DMS53 treated with DMSO at 0.1 percent for 48 hours (cell line): ENCODE data around the gene ALK.
A peak's percentile ranks its signal among the peaks of the same experiment; 100 is the strongest.

ENCODE experiments used
- DNase-seq: peaks from one replicate; lab custom pipeline; 2025; ENCODE audit not compliant: unreplicated experiment; lab: John Stamatoyannopoulos, UW

The ALK gene

DNA sequence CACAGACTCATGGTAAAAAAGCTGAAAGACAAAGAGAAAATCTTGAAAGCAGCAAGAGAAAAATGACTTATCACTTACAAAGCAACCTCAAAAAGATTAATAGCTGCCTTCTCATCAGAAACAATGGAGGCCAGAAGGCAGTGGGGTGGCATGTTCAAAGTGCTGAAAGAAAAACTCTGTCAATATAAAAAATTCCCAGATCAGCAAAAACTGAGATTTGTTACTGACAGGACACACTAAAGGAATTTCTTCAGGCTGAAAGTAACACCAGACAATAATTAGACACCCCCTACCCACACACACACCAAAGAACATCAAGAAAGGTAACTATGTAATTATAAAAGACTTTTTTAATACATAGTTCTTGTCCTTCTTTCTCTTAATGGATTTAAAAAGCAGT, 495.0 kb downstream of the ALK start:
- no peak for DNase-seq

DNA sequence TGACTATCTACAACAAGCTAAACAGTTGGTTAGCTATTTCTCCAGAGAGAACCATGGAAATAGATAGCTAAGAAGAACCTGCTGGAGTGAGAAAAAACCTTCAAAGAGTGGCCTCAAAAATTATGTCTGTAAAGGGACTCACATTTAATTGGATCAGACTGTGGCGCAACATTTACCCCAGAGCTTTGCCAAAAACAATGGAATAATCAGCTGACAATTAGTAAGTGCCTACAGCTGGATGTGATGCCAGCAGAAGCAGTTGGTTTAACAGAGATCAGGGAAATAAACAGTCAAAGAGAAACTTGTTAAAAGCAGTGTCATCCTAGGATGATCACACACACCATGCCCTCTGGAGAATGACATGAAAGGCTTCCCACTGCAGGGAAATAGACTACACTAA, 495.5 kb downstream of the ALK start:
- no peak for DNase-seq

DNA sequence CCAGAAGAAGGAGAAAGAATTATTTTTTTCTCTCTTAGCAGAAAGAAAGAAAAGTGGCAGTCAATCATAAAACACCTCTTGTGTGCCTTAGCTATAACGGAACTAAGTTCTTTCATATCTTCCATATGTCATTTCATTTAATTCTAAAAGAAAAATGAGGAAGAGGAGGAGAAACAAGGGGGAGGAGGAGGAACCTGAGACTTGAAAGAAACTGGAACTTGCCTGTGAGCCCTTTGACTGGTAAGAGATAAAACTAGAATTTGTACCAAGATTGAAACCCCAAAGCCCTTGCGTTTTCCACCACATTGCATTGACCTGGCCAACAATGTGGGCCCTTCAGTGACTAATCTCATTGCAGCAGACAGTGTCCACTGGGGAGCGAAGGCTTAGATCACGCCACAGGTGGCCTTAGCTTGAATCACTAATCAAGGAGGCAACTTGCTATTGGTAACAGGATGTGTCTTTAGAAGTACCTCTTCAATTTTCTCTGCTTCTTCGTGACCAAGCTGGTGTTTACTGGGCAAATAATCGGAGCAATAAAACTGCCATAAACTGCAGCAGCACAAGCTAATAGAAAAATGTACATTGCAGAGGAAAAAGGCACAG, 498.2 kb downstream of the ALK start:
- peak; percentile 73 for DNase-seq

DNA sequence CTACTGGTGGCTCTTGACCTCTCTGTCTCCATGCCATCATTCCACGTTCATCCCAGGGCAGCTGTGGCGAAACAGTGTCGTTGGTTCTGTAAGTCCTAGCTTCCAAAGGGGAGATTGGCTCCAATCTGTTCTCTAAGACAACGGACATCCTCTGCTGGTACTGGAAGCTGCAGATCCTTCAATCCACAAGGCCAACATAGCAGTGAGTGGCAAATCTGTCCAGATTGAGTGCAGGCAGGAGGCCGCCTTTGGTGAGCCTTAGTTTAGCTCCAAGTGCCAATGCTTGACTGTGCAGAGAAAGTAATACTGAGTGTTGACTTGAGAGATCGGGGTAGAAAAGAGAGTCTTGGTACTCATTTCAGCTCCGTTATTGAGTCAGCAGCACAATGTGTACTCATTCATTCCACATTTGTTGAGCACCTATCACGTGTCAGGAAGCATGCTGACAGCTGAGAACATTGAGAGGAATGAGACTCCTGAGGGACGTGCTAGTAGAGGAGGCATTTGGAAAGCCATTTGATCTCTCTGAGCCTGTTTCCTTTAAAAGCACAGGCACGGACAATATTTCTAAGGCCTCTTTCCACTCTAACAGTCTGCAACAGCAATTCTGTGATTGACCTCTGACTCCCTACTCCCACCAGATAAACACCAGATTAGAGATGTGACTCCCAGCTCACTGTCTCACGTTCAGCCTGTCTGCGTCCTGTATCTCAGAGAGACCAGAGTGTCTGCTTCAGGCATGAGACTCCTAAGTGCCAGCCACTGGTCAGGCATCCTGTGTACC, 500.2 kb downstream of the ALK start:
- no peak for DNase-seq

DNA sequence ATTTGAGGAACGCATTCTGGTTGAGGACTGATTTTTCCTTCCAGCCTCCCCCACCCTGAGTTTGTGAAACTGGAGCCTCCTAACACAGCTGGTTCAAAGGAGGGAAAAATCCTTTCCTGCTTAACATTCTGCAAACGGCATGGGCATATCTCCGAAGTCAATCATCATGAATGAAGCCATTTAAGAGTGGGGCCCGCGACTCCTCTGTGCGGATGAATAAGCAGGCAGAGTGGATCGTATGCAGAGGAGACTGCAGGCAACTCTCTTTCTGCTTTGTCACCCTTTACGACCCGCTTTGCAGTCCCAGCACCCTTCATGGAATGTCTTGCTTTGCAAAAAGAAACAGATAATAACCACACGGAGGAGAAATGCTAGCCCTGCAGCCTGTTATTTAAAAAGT, 500.9 kb downstream of the ALK start:
- no peak for DNase-seq

DNA sequence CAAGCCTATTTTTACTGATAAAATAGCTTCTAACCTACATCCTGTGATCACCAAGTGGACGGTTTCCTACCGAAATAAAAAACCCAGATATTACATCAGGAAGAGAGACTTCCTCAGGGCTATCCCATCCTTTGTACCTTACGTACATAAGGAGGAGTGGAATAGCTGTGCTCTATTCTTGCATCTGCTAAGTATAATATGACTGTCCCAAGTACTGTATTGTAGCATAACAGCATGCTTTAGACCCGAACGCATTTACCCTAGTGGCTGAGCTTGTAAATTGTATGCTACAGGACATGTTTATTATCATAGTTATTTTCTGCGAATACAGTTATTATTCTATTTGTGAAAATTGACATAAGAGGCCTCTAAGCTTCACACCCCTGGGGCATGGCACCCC, 503.8 kb downstream of the ALK start:
- no peak for DNase-seq

DNA sequence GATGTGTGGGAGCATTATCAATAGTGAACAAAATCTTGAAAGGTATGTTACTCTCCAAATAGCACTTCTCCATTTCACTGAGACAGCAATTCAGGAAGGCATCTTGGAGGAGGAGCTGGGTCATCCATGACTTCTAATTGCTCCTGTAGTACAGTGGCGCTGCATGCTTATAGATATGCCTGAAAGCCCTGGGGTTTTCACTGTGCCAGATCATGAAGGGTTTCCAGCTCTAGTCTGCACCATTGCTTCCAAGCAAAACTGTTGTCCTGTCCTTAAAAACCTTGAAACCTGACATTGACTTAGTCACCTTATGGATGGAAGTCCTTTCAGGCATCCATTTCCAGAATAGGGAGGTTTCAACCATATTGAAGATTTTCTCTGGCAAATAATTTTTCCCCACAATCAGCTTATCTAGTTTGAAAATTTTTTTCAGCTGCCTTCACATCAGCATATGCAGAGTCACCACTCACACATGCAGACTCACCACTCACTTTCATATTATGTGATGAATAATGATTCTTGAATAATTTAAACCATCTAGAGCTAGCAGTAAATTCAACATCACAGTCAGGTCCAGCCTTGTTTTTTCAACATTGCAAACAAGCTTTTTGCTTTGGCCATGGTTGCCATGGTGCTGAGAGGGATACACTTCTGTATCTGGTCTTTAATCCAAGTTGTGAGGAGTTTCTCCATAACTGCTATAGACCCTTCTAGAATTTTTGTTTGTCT, 509.0 kb downstream of the ALK start:
- no peak for DNase-seq

DNA sequence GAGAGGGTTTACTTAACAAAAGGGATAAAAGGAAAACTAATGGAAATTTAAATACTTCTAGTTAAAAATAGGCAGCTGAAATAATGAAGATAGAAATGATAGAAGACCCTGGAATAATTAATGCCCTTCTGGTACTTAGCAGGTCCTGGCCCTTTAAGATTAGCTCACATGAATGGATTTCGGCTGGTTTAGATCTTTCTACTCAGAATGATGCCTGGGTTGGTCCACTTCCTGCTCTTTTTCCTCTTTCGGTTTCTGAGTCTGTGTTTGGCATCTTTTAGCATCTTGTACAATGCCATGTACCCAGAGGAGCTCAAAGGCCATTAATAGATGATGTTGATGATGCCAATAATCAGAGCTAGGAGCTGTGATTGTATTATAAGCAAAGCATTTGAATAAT, 515.7 kb downstream of the ALK start:
- DNase-seq: no peak

DNA sequence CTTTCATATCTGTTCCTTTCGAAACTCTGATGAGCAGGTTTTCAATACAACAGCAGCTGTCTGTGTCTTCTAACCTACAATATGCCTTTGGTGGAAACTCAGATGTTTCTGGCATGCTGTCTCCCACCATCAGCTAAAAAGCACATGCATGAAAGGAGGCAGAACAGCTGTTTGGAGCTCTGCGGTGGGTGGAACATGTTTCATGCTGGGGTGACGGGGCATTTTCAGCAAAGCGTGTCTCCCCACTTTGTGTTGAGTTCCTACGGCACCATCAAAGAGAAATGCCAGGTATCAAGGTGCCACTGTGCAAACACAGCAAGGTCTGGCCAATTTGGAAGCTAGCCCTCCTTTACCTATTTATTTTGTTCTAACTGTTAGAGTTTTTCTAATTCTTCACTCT, 516.1 kb downstream of the ALK start:
- DNase-seq: no peak

DNA sequence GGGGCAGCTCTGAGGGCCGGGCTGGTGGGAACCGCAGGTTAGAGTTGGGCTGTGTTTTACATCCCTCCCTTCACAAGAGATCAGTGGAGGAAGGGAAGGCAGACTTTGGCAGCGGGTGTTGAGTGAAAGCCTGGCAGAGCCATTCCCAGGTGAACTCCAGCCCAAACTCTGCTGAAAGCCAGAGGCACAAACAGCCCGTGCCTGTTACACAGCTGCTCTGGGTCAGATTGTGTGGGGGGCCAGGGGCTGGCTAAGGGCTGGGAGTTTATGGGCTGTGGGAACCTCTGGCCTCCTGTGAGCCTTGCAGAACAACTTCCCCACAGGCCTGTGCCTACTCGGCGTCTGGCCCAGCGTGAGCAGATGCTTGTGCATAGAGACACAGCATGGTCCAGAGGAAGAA, 519.4 kb downstream of the ALK start:
- DNase-seq: no peak

DNA sequence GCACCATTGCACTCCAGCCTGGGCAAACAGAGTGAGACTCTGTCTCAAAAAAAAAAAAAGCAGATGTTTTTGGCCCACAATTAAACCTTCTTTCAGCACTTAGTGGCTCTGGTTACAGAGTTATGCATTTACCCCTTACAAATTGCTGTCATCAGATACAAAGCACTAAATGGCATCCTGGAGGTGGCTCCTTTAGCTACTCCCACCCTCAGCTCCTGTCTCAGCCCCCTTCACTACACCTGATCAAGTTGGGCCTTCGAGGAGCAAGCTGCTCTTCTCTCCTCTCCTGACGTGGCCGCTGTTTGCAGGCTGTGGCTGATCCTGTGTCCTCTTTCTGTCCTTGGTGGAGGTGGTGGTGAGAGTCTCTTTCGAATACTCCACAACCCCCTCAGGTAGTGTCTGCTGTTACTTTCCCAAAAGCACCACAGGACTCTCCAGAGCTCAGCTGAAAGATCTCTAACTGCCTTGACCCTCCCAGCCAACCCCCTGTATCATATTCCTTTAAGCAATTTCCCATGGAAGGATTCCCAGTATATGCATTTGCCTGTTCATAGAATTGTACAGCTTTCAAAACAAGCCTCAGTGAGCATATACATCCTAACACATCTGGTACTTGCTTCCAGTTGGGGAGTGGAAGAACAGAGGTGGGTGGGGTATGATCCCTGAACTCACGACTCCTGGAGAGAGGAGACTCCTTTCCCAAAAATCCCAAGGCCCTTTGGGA, 520.3 kb downstream of the ALK start:
- DNase-seq: no peak

DNA sequence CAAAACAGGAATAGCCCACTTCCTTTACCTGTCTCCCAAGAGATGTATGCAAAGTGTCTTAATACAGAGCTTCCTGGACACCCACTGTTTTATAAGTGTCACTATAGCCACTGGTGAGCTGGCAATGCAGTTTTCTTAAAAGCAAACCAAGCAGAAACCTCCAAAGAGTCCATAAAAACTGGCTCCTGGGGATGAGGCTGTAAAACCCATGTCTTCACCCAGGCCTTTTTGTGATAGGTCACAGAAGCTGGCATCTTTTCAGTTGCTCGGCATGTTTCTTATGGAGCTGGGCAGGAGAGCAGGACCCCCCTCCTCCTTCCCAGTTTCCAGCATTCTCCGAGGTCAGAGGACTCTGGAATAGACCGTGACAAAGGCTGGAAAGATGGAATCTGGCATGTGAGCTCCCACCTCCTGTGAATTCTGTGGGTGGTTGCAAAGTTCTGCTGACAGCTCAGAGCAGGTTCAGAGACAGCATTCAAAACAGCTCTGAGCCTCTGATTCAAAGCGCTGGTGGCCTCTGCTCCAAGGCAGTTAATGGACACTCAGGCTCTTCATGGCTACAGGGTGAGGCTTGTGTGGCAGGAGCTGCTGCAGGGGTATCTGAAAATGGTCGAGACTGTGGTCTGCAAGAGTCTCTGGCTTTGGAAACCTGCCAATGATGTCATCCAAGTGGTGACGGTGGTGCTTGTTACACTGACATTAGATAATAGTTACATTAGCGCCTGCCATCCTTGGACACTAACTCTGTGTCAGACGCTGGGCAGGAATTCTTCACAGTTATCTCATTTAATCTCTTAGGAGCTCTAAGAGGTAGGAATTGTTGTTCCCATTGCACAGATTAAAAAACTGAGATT, 522.8 kb downstream of the ALK start:
- no peak for DNase-seq

DNA sequence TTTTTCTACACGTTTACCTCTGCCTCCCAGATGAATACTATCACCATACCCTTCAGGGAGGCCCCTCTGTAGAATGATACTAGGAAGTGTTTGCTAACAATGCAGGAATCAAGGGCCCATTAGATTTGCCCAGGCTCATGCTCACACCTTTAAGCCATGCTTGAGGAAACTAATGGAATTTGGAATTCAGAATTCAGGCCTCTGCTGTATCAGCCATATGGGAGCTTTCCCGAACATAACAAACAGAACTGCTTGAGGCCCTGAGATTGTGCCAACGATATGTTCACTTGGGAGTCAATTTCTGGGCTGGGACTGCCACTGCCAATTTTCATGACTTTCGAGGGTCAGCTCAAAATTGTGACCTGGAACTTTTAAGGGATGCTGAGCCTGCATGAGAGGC, 523.7 kb downstream of the ALK start:
- no peak for DNase-seq

DNA sequence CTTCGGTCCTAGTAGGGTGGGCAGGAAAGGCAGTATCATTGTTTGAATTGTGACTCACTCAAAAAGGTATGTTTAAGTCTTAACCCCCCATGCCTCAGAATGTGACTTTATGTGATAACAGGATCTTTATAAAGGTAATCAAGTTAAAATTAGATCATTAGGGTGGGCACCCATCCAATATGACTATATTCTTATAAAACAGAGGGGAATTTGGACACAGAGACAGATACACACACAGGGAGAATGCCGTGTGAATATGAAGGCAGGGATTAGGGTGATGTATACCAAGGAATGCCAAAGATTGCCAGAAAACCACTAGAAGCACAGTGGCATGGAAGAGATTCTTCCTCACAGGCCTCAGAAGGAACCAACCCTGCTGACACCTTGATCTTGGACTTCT, 524.3 kb downstream of the ALK start:
- no peak for DNase-seq

DNA sequence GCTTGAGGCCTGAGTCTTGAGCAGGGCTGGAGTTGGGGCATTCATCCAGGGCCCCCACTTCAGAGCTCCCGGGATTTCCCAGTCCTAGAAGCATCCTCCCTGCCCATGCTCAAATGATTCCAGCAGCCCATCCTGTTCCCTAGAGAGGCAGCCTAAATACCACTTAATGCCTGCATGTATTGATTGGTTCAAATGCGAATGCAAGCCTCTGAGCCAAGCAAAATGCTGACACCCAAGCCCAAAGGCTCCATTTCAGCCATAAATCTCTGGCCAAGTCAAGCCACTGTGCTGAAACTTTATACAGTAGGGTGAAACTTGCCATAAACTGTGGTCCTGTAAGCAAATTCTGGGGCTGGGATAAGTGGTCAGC, 526.4 kb downstream of the ALK start:
- DNase-seq: no peak

DNA sequence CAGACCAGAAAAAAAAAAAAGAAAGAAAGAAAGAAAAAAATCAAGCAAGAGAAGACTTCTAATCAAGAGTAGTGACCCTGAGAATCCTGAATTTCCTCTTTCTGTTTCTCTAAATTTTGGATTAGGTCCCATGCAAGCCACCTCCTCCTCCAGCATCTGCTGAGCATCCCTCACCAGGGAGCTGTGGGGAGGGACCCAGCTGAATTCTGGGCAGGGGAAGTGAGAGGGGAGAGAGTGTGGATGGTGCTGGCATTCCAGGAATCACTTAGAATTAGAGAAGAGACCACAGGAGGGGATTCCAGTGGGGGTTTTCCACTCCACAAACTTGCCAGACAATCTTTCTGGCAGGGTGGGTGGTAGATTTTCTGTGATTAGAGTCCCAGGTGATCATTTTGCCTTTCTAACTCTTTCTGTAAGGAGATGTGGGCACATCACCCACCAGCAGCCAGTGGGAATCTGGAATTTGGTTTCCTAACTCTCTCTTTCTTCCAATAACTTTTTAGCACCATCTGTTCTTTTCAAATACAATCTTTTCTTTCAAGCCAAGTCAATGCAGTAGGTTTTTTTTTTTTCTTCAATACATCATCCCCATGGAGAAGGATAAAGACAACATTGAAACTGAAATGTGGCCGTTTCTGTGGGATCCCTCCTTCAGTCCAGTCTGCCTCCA, 526.9 kb downstream of the ALK start:
- DNase-seq: no peak

DNA sequence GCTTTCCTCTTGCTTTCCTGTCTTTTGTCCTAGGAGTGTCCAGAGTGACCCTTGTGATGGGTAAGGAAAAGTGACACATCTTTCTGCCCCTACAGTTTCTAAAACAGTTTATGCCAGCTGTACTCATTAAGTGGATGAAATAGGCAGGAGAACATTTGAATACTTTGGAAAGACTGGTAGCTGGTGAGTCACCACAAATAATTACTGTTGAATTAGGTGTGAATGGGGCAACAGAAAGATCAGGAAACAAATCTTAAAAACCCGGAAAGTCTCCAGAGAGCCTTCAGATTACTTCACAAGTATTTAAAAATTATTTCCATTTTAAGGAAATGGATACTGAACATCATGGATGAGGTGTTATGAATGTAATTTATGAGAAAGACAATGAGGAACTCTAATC, 527.7 kb downstream of the ALK start:
- DNase-seq: no peak

DNA sequence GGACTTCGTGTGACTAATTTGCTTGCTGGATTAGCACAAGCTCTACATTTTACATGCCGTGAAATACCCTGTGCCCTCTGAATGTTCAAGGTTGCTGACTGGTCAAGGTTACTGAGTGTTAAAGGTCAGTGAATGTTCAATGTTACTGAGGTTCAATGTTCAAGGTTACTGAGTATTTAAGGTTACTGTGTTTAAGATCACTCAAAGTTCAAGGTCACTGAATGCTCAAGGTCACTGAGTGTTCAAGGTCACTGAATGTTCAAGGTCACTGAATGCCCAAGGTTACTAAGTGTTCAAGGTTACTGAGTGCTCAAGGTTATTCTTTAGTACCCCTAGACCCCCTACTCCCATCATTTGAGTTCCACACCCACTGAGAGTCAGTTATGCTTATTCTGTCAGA, 528.6 kb downstream of the ALK start:
- DNase-seq: no peak

DNA sequence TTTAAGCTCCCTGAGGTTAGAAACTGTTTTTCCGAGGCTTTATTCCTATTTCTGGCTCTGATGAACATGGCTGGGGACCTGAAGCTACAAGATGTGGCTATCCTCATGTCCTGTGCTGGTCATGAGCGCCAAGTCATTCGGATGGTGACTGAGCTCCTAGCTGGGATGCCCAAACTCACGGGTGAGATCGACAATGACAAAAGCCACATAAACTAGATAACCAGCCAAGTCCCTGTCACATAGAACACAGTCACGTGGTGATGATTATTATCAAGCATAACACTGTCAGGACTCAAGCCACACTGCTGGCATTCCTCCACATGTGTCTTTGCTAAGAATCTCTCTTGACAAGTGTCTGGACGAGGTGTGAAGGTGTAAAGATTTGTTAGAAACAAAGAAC, 531.2 kb downstream of the ALK start:
- no peak for DNase-seq

DNA sequence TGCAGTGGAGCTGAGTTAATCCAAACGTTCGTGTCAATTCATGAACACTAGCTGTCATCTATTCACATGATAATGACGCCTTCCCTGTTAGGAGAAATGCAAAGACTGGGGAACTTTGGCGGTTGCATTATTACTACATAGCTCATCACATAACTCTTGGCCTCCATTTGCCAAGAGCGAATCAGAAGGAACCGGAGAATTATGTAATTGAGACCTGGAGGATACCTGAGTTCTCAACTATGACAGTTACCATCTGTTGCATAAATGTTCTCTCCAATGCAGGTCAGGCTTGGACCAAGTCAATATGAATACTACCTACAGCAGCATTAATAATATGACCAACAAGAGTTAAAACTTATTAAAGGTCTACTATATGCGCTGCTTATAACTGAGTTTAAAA, 531.7 kb downstream of the ALK start:
- DNase-seq: no peak
